ENCODE data around the gene HMGXB3. TPM values are rescaled to one million over a fixed set of nuclear protein-coding genes. Genes with fewer than 3 reads are reported as not detected.
A peak's percentile ranks its signal among the peaks of the same experiment; 100 is the strongest.

HMGXB3 gene, protein sequence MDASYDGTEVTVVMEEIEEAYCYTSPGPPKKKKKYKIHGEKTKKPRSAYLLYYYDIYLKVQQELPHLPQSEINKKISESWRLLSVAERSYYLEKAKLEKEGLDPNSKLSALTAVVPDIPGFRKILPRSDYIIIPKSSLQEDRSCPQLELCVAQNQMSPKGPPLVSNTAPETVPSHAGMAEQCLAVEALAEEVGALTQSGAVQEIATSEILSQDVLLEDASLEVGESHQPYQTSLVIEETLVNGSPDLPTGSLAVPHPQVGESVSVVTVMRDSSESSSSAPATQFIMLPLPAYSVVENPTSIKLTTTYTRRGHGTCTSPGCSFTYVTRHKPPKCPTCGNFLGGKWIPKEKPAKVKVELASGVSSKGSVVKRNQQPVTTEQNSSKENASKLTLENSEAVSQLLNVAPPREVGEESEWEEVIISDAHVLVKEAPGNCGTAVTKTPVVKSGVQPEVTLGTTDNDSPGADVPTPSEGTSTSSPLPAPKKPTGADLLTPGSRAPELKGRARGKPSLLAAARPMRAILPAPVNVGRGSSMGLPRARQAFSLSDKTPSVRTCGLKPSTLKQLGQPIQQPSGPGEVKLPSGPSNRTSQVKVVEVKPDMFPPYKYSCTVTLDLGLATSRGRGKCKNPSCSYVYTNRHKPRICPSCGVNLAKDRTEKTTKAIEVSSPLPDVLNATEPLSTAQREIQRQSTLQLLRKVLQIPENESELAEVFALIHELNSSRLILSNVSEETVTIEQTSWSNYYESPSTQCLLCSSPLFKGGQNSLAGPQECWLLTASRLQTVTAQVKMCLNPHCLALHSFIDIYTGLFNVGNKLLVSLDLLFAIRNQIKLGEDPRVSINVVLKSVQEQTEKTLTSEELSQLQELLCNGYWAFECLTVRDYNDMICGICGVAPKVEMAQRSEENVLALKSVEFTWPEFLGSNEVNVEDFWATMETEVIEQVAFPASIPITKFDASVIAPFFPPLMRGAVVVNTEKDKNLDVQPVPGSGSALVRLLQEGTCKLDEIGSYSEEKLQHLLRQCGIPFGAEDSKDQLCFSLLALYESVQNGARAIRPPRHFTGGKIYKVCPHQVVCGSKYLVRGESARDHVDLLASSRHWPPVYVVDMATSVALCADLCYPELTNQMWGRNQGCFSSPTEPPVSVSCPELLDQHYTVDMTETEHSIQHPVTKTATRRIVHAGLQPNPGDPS (N-terminal part only)
- 10 to 100 TPM; 17.4 to 26.5 (median 23.1) TPM for total RNA-seq

DNA sequence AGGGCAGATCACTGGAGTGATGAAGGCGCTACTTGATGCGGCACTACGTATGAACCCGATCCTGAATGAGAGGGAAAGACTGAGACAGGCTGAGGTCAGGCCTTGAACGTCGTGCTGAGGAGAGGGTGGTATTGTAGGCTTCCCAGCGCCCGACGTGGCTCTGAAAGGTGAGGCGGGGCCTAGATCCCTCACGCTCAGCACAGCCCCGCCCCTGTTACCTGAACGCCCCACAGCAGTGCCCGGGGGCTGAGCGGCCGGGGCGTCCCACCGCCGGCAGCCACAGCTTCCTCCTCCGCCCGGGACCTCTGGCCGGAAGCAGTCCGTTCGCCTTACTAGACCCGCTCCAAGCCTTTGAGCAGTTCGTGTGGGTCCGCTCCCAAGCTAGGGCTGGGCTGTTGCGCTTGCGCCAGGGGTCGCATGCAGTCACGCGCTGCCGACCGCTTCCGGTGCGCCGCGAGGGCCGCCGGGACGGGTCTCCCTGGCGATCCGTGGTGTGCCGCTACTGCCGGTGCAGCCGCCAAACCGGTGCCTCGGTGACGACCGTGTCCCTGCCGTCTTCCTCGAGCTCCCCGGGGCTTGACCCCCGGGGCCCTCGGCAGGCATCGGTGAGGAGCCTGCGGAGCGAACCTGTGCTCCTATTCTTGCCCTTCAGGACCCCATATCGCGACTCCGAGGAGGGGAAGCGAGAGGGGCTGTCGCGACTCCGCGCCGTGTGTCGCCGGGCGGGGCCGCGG is at the start of gene HMGXB3, which contains the start of gene TIGD6:
HMGXB3 (plus strand) TSS at position 484 of the 734 bp plus-strand sequence. CDS start 4,114 bp downstream, outside the sequence.
TIGD6 (minus strand) TSS at position 399 of the 734 bp plus-strand sequence. CDS start 4,306 bp downstream, outside the sequence.
- peaks cover 21 to 49% (median 36%) of the 10 kb centered on the region in 4 donors for H3K4me1 ChIP-seq
- H3K27ac ChIP-seq (replicated peaks in 1 of 4) = peak within 1 kb of the TSS; percentile 91 to 97 (median 93)
- intact Hi-C loops (cut with DNase I) = loop anchor here (5.0 kb wide), 1 partner anchor 217 kb away; no protein-coding TSS in a partner anchor
- DNase-seq (ENCODE audit: extremely low spot score) = peak; percentile 96
- 2% methylated on average over 10 of the region's 72 CpGs for WGBS
- TF ChIP-seq POLR2A (IDR thresholded peaks at IDR 0.05; ENCODE audit: low read depth) = peak; percentile 76
- TF ChIP-seq, protein P1, sequence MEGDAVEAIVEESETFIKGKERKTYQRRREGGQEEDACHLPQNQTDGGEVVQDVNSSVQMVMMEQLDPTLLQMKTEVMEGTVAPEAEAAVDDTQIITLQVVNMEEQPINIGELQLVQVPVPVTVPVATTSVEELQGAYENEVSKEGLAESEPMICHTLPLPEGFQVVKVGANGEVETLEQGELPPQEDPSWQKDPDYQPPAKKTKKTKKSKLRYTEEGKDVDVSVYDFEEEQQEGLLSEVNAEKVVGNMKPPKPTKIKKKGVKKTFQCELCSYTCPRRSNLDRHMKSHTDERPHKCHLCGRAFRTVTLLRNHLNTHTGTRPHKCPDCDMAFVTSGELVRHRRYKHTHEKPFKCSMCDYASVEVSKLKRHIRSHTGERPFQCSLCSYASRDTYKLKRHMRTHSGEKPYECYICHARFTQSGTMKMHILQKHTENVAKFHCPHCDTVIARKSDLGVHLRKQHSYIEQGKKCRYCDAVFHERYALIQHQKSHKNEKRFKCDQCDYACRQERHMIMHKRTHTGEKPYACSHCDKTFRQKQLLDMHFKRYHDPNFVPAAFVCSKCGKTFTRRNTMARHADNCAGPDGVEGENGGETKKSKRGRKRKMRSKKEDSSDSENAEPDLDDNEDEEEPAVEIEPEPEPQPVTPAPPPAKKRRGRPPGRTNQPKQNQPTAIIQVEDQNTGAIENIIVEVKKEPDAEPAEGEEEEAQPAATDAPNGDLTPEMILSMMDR (IDR thresholded peaks at IDR 0.05) = no peak
- TF ChIP-seq POLR2AphosphoS5 (IDR thresholded peaks at IDR 0.05) = peak; percentile 92 to 98
- TF ChIP-seq EP300 (IDR thresholded peaks at IDR 0.05) = no peak
- peaks cover 0 to 28% (median 22%) of the 10 kb centered on the region in 4 donors for H3K36me3 ChIP-seq
- H3K27me3 ChIP-seq = no peaks in the 10 kb centered on the region
- no peaks in the 10 kb centered on the region for H3K9me3 ChIP-seq
- H3K4me3 ChIP-seq = peak within 1 kb of the TSS; percentile 81 to 93 (median 92)

DNA sequence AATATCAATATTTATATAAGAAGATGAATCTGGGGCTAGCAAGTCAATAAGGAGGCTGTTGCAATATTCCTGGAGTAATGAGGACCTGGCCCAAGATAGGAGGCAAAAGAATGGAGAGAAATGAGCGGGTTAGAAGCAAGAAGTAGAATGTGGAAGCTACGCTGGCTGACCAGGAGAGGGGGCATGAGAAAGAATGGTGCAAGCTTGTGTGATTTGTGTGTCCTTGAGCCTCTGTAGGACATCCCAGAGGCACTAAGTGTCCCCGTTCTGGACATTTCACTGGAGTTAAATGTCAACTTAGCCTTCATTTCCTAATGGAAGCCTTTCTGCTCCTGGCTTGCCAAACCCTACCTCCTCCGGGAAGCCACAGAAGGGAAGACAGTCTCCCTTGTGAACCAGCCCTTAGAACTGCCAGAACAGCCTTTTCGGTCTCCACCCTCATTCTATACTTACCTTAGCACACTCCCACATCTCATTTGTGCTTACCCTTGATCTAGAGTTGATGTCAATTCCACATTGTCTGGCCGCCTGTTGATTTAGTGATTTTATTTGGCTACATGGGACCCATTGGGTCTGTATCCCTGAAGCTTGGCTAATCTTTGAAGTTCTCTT is 49.3 kb upstream of the HMGXB3 start:
- DNase-seq (ENCODE audit: extremely low spot score) = peak; percentile 47
- 75% methylated on average over 6 of the region's 6 CpGs for WGBS
- no peak for TF ChIP-seq EP300 (IDR thresholded peaks at IDR 0.05)
- Histone ChIP-seq H3K4me1 (no peaks in the 10 kb centered on the region), H3K4me3 (no peak overlapping the region), H3K27me3 (peaks cover 0 to 4% (median 0%) of the 10 kb centered on the region in 4 donors), H3K9me3 (no peaks in the 10 kb centered on the region), H3K27ac (replicated peaks in 1 of 4) (no peak overlapping the region), H3K36me3 (no peaks in the 10 kb centered on the region)
- intact Hi-C loops (cut with DNase I) = no loop called here

DNA sequence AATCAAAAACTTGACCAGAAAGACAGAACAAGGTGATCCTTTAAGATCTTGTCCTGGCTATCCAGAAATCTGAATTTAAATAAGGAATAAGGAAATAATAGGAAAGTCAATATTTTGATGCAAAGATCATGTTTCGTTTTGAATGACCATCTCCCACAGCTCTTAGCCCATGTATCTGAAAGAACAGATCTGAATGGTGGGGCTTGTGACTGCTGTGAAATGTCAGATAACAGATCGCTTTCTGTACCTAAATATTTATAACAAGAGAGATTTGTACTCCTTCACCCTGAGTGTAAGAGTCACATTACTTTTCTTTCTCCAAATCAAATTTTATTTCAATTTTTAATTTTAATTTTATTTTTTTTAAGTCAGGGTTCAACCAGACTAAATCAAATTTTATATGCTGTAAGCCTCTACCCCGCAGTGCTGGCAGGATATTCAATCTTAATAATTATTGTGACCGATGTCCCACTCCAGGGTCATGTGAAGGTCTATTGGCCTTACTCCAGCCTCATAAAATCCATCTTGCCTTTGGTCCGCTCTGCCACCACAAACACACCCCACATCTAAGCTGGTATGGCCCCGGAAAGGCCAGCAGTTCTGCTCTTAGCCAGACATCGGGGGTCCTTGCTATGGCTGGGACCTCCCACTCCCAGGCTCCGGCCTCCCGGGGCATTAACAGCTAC is 47.0 kb upstream of the HMGXB3 start:
- 78% methylated on average over 6 of the region's 9 CpGs for WGBS
- no peak overlapping the region for H3K27ac ChIP-seq (replicated peaks in 1 of 4)
- H3K36me3 ChIP-seq = no peaks in the 10 kb centered on the region
- no peaks in the 10 kb centered on the region for H3K4me1 ChIP-seq
- no peak for DNase-seq (ENCODE audit: extremely low spot score)
- peaks cover 0 to 4% (median 0%) of the 10 kb centered on the region in 4 donors for H3K27me3 ChIP-seq
- intact Hi-C loops (cut with DNase I) = no loop called here
- H3K4me3 ChIP-seq = no peak overlapping the region
- H3K9me3 ChIP-seq = no peaks in the 10 kb centered on the region
- TF ChIP-seq EP300 (IDR thresholded peaks at IDR 0.05) (no peak), POLR2A (IDR thresholded peaks at IDR 0.05; ENCODE audit: low read depth) (no peak), POLR2AphosphoS5 (IDR thresholded peaks at IDR 0.05) (no peak)
- TF ChIP-seq, protein P1 (IDR thresholded peaks at IDR 0.05) = no peak

DNA sequence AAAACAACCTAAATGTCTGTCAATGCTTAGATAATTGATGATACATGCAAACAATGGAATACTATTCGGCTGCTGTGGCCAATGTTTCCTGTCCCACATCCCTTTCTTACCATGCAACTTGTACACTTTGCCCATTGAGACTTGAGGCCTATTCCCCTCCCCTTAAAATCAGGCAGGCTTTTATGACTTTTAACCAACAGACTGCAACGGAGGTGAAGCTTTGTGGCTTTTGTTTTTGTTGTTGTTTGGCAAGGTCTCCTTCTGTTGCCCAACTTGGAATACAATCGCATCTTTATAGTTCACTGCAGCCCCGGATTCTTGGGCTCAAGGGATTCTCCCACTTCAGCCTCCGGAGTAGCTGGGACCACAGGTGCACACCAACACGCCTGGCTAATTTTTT is 45.7 kb upstream of the HMGXB3 start:
- no peak for DNase-seq (ENCODE audit: extremely low spot score)
- Histone ChIP-seq H3K27ac (replicated peaks in 1 of 4) (no peak overlapping the region), H3K9me3 (no peaks in the 10 kb centered on the region), H3K36me3 (no peaks in the 10 kb centered on the region), H3K4me3 (no peak overlapping the region), H3K27me3 (no peaks in the 10 kb centered on the region), H3K4me1 (peaks cover 2 to 8% (median 6%) of the 10 kb centered on the region in 4 donors)
- TF ChIP-seq, protein P1 (IDR thresholded peaks at IDR 0.05) = no peak
- TF ChIP-seq POLR2AphosphoS5 (IDR thresholded peaks at IDR 0.05) (no peak), POLR2A (IDR thresholded peaks at IDR 0.05; ENCODE audit: low read depth) (no peak)
- 82% methylated on average over 6 of the region's 6 CpGs for WGBS
- intact Hi-C loops (cut with DNase I) = no loop called here
